ENCODE results near the gene AFF3.
"Not testable (repeated sequence)": the region's sequence is repeated elsewhere in the genome, so short reads cannot be mapped to it uniquely, and the experiment has no call there.

Gene AFF3

GRCh38 chr2:100104265-100104664, 38.1 kb downstream of the AFF3 start:
- Histone ChIP-seq H3K4me1 (ENCODE audit: control insufficient read depth, low read depth, low read length) (peaks cover 12% of the 10 kb centered on the region), H3K27me3 (ENCODE audit: control insufficient read depth, insufficient read depth, low read length) (peaks cover 57% of the 10 kb centered on the region)
- not testable (repeated sequence) for H3K36me3 ChIP-seq (ENCODE audit: control insufficient read depth, low read depth, low read length); H3K27ac ChIP-seq (ENCODE audit: low read length); H3K4me3 ChIP-seq (ENCODE audit: low read length); H3K9me3 ChIP-seq (ENCODE audit: control insufficient read depth, low read depth, low read length); H3K9ac ChIP-seq (ENCODE audit: low read length)

- Histone ChIP-seq H3K27me3 (ENCODE audit: control insufficient read depth, insufficient read depth, low read length) (peaks cover 56% of the 10 kb centered on the region), H3K4me3 (ENCODE audit: low read length) (peak overlapping the region; percentile 27), H3K4me1 (ENCODE audit: control insufficient read depth, low read depth, low read length) (peaks cover 12% of the 10 kb centered on the region)
- H3K9ac ChIP-seq (ENCODE audit: low read length); H3K9me3 ChIP-seq (ENCODE audit: control insufficient read depth, low read depth, low read length); H3K27ac ChIP-seq (ENCODE audit: low read length); H3K36me3 ChIP-seq (ENCODE audit: control insufficient read depth, low read depth, low read length): not testable (repeated sequence)
Measured at GRCh38 chr2:100103527-100104252, 38.7 kb downstream of the AFF3 start.

GRCh38 chr2:100102466-100103180, 39.8 kb downstream of the AFF3 start:
- H3K27ac ChIP-seq (ENCODE audit: low read length); H3K4me3 ChIP-seq (ENCODE audit: low read length): not testable (repeated sequence)
- peaks cover 45% of the 10 kb centered on the region for H3K27me3 ChIP-seq (ENCODE audit: control insufficient read depth, insufficient read depth, low read length)

GRCh38 chr2:100098855-100099254, 43.5 kb downstream of the AFF3 start:
- H3K9me3 ChIP-seq (ENCODE audit: control insufficient read depth, low read depth, low read length); H3K27ac ChIP-seq (ENCODE audit: low read length); H3K36me3 ChIP-seq (ENCODE audit: control insufficient read depth, low read depth, low read length); H3K9ac ChIP-seq (ENCODE audit: low read length); H3K4me1 ChIP-seq (ENCODE audit: control insufficient read depth, low read depth, low read length); H3K4me3 ChIP-seq (ENCODE audit: low read length): not testable (repeated sequence)
- peaks cover 17% of the 10 kb centered on the region for H3K27me3 ChIP-seq (ENCODE audit: control insufficient read depth, insufficient read depth, low read length)

More at GRCh38 chr2:100102466-100103180, 39.8 kb downstream of the AFF3 start:
- not testable (repeated sequence) for H3K36me3 ChIP-seq (ENCODE audit: control insufficient read depth, low read depth, low read length); H3K9me3 ChIP-seq (ENCODE audit: control insufficient read depth, low read depth, low read length); H3K9ac ChIP-seq (ENCODE audit: low read length)
- peaks cover 12% of the 10 kb centered on the region for H3K4me1 ChIP-seq (ENCODE audit: control insufficient read depth, low read depth, low read length)

- not testable (repeated sequence) for H3K4me3 ChIP-seq (ENCODE audit: low read length); H3K36me3 ChIP-seq (ENCODE audit: control insufficient read depth, low read depth, low read length); H3K27me3 ChIP-seq (ENCODE audit: control insufficient read depth, insufficient read depth, low read length); H3K9me3 ChIP-seq (ENCODE audit: control insufficient read depth, low read depth, low read length); H3K9ac ChIP-seq (ENCODE audit: low read length); H3K27ac ChIP-seq (ENCODE audit: low read length); H3K4me1 ChIP-seq (ENCODE audit: control insufficient read depth, low read depth, low read length)
Measured at GRCh38 chr2:100097611-100098294, 44.6 kb downstream of the AFF3 start.

GRCh38 chr2:100095845-100096244, 46.5 kb downstream of the AFF3 start:
- H3K27me3 ChIP-seq (ENCODE audit: control insufficient read depth, insufficient read depth, low read length); H3K4me3 ChIP-seq (ENCODE audit: low read length); H3K36me3 ChIP-seq (ENCODE audit: control insufficient read depth, low read depth, low read length); H3K9ac ChIP-seq (ENCODE audit: low read length); H3K27ac ChIP-seq (ENCODE audit: low read length); H3K4me1 ChIP-seq (ENCODE audit: control insufficient read depth, low read depth, low read length); H3K9me3 ChIP-seq (ENCODE audit: control insufficient read depth, low read depth, low read length): not testable (repeated sequence)

- not testable (repeated sequence) for H3K9me3 ChIP-seq (ENCODE audit: control insufficient read depth, low read depth, low read length); H3K27me3 ChIP-seq (ENCODE audit: control insufficient read depth, insufficient read depth, low read length); H3K4me3 ChIP-seq (ENCODE audit: low read length); H3K4me1 ChIP-seq (ENCODE audit: control insufficient read depth, low read depth, low read length); H3K36me3 ChIP-seq (ENCODE audit: control insufficient read depth, low read depth, low read length); H3K9ac ChIP-seq (ENCODE audit: low read length); H3K27ac ChIP-seq (ENCODE audit: low read length)
Measured at GRCh38 chr2:100091807-100092206, 50.6 kb downstream of the AFF3 start.

- not testable (repeated sequence) for H3K27ac ChIP-seq (ENCODE audit: low read length); H3K4me1 ChIP-seq (ENCODE audit: control insufficient read depth, low read depth, low read length); H3K27me3 ChIP-seq (ENCODE audit: control insufficient read depth, insufficient read depth, low read length); H3K9ac ChIP-seq (ENCODE audit: low read length); H3K4me3 ChIP-seq (ENCODE audit: low read length); H3K36me3 ChIP-seq (ENCODE audit: control insufficient read depth, low read depth, low read length); H3K9me3 ChIP-seq (ENCODE audit: control insufficient read depth, low read depth, low read length)
Measured at GRCh38 chr2:100085744-100086143, 56.6 kb downstream of the AFF3 start.

- H3K9me3 ChIP-seq (ENCODE audit: control insufficient read depth, low read depth, low read length); H3K27ac ChIP-seq (ENCODE audit: low read length); H3K4me3 ChIP-seq (ENCODE audit: low read length); H3K9ac ChIP-seq (ENCODE audit: low read length); H3K36me3 ChIP-seq (ENCODE audit: control insufficient read depth, low read depth, low read length); H3K27me3 ChIP-seq (ENCODE audit: control insufficient read depth, insufficient read depth, low read length); H3K4me1 ChIP-seq (ENCODE audit: control insufficient read depth, low read depth, low read length): not testable (repeated sequence)
Measured at GRCh38 chr2:100083421-100084216, 58.8 kb downstream of the AFF3 start.

GRCh38 chr2:100082302-100082978, 60.0 kb downstream of the AFF3 start:
- not testable (repeated sequence) for H3K27me3 ChIP-seq (ENCODE audit: control insufficient read depth, insufficient read depth, low read length); H3K9ac ChIP-seq (ENCODE audit: low read length); H3K36me3 ChIP-seq (ENCODE audit: control insufficient read depth, low read depth, low read length); H3K4me1 ChIP-seq (ENCODE audit: control insufficient read depth, low read depth, low read length); H3K9me3 ChIP-seq (ENCODE audit: control insufficient read depth, low read depth, low read length); H3K4me3 ChIP-seq (ENCODE audit: low read length); H3K27ac ChIP-seq (ENCODE audit: low read length)

GRCh38 chr2:100077935-100078334, 64.5 kb downstream of the AFF3 start:
- Histone ChIP-seq H3K27me3 (ENCODE audit: control insufficient read depth, insufficient read depth, low read length) (peaks cover 30% of the 10 kb centered on the region), H3K27ac (ENCODE audit: low read length) (no peak overlapping the region), H3K9ac (ENCODE audit: low read length) (no peak overlapping the region), H3K9me3 (ENCODE audit: control insufficient read depth, low read depth, low read length) (no peaks in the 10 kb centered on the region), H3K4me3 (ENCODE audit: low read length) (no peak overlapping the region), H3K36me3 (ENCODE audit: control insufficient read depth, low read depth, low read length) (no peaks in the 10 kb centered on the region), H3K4me1 (ENCODE audit: control insufficient read depth, low read depth, low read length) (peaks cover 7% of the 10 kb centered on the region)

Measured in iPS-18a (cell line).